ENCODE results near the gene SOX18.

Gene SOX18

DNA sequence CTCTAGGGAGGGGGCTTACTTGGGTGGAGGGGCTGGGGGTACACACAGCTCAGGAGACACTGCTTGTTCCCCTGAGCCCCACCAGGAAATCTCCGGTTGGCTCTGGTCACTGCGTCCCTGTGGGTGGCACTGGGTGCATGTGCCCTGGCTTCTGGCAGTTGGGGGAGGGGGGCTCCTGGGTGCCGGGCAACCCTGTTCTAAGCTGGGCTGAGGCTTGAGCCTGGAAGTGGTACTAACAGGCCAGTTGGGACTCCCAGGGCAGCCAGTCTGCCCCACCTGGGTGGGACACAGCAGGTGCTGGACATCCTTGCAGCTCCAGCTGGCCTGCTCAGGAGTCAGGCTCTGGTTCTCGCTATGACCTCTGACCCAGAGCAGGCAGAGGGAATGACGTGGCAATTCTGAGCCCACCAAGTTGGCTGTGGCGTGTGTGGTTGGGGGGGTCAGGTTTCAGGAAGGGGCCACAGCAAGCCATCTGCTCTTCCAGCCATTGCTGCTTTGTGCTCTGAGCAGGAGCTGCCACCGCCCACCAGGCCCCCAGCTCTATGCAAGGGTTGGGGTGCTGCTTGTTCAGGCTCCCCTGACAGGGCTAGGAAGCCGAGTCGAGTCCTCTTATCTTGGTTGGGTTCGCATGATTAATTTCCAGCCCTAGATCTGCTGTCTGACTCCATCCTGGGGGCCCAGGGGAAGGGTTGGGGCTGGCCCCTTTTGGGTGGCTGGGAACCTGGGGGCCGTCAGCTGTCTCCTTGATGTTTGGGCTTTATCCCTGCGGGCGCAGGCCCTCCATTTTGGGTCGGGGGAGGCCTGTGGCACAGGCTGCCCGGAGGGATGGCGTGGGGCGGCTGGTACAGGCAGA is 12.9 kb downstream of the SOX18 start:
- DNase-seq, result no peak

DNA sequence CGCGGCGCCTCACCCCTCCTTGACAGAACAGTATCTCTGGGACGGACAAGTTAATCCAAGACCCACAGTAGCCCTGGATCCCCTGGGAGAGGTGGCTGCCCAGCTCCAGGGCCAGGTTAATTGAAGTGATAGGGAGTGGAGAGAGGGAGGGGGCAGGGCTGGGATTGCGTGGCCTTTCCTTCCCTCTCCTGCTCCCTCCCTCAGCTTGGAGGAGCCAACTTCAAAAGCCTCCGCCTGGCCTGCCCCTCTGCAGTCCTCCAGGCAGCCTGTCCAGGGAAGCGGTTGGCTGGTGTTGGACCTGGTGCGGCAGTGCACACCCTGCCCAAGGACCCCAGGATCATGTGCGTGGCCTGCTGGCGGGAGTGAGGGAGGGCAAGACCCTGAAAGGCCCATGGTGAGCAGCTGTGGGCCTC is 13.5 kb downstream of the SOX18 start, which contains the start of gene C20orf204:
TSS of gene C20orf204 (plus strand) at position 250 of the 413 bp plus-strand sequence. CDS start at position 392, 142 bp downstream.
- DNase-seq, result no peak

DNA sequence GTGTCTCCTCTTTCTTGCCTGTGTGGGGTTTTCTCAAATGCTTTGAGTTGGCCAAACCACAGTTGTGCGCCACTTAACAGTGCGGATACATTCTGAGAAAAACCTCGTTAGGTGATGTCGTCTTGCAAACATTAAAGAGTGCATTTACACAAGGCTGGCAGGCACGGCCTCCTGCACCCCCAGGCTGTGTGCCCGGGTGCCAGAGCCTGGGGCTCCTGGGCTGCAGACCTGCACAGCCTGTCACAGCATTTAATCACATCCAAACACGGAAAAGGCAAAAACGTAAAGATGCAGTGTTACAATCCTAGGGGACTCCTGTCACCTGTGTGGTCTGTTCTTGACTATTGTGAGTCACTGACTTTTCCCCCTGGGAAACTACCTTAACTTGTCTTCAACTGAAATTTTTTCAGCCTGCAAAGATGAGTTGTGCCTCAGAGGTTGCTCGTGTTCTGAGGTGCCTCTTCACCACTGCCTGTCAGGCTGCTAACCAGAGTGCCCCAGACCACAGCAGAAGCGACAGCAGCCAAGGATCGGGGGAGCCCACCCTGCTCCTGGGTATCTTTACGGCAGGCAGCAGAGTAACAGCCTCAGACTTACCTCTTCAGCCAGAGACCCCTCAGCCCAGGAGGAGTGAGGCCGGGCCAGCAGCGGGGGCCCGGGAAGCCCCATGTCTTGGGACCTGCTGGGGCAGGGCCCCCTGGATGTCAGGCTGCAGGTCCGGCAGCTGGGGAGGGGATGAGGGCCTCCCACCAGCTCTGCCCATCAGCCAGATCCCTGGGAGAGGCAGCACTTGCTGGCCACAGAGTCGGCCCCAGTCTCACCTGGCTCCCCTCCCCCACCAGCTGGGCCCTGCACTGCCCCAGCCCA is 14.1 kb downstream of the SOX18 start:
- peak in 1 of 2 donors; percentile 47 for DNase-seq

DNA sequence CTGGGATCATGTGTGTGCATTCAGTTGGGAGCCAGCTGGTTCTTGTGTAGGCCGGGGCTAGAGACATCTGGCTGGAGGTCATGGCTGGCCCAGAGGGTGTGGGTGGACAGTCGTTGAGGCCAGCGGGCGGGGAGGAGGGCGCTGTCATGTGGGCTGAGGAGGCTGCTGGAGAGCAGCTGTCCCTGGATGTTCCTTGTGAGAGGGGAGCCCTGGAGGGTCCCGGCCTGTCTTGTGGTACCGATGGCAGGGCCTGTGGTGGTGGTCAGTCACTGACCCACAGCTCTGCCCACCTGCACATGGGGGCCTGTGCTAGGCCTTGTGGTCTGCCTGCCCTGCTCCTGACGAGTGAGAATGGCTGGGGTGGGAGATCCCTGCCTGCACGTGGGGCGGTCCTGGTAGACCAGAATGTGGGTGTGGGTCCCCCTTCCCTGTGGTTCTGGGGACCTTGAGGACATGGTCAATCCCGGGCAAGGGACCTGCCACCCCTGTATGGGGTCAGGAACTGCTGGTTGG is 15.4 kb downstream of the SOX18 start:
- no peak for DNase-seq

DNA sequence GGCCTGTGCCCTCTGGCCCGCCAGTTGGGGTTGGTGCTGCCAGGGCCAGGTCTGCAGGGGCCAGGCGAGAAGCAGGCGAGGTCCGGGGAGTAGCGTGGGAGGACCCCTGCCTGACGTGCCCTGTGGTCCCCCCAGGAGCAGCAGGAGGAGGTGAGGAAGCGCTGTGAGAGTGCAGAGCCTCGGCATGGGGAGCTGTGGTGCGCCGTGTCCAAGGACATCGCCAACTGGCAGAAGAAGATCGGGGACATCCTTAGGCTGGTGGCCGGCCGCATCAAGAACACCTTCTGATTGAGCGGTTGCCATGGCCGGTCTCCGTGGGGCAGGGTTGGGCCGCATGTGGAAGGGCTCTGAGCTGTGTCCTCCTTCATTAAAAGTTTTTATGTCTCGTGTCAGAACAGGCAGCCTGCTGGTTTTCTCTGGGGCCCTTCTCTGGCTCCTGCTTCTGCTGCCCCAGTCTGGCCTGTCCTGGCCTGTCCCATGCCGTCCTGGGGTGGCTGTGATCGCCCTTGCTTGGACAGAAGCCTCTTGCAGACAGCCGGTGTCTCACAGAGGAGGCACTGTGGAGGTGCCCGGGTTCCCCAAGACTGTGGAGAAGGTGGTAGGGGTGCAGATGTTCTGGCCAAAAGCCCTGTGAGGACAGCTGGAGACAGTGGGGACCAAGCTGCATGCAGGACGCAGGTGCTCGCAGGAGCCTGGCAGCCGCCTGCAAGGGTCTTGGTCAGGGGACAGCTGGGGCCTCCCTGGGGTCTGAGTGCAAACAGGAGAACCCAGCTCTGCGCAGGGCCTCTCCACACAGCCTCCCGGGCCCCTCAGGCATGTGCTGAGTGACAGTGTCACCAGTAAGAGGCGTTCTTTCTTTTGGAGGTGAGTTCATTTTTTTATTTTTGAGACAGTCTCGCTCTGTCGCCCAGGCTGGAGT is 16.5 kb downstream of the SOX18 start:
- no peak for DNase-seq

DNA sequence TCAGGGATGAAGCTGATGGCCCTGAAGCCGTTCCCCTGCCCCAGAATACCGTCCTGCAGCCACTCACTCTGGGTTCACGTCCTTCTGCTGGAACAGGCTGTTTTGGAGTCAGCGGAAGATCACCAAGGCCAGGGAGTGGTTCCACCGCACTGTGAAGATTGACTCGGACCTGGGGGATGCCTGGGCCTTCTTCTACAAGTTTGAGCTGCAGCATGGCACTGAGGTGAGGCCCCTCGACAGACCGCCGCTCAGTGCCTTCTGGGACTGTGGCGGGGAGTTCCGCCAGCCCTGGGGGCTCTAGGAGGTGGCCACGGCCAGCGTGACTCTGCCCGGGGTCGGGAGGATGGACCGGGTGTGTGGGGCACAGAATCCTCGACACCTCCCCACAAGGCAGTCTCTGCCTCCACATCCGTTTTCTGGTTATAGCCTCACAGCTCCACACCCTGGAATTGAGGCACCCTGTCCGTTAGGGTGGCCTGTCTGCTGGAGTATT is 17.6 kb downstream of the SOX18 start:
- no peak for DNase-seq

DNA sequence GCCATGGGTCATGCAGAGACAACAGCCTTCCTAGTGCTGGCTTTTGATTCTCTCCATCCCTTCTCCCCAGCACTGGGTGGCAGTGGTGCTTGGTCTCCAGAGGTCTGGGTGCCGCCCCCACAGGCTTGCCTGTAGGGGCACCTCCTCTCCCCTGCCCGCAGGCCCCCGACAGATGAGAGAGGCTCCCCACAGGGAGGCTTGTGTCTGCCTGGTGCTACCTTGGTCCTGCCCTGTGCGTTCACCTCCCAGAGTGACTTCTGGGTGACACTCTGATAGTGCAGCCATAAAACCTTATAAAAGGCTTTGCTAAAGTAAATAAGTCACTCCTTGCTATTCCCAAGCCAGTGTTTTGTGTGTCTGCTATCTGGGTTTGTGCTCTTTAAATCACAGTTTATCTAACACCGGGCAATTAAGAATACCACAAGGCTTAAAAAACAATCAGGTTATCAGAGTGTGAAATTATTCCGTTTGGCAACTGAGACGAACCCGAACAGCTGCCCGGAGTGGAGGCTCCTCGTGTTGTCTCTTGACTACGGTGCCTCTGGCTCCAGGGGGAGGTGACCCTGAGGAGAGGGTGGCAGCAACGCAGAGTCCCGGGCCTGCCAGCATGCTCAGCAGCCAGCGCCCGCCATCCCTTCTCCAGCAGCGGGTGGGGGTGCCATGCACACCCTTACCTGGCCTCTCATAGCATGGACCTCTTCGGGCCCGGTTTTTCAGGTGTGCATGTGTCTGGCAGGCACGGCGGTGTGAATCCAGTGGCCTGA is 18.9 kb downstream of the SOX18 start:
- DNase-seq, result no peak

DNA sequence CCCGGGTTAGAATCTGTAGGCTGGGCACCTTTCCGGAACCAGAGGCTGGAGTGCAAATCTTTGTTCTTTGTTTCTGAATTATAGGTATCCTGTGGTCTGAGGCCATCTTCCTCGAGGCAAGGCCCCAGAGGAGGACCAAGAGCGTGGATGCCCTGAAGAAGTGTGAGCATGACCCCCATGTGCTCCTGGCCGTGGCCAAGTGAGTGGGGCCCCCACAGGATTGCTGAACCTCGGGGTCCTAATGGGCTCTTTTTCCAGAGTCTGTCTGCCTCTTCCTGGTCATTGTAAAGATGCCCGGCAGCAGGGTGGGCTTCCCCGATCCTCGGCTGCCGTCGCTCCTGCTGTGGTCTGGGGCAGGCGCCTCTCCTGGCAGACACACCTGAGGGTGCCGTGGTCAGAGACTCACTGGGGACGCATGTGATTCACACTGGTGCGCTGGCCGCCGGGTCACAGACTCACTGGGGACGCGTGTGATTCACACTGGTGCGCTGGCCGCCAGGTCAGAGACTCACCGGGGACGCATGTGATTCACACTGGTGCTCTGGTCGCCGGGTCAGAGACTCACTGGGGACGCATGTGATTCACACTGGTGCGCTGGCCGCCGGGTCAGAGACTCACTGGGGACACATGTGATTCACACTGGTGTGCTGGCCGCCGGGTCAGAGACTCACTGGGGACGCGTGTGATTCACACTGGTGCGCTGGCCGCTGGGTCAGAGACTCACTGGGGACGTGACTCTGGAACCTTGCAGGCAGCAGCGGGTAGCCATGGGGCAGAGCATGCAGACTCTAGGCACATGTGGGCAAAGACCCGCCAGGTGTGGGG is 19.9 kb downstream of the SOX18 start:
- DNase-seq, result no peak

DNA sequence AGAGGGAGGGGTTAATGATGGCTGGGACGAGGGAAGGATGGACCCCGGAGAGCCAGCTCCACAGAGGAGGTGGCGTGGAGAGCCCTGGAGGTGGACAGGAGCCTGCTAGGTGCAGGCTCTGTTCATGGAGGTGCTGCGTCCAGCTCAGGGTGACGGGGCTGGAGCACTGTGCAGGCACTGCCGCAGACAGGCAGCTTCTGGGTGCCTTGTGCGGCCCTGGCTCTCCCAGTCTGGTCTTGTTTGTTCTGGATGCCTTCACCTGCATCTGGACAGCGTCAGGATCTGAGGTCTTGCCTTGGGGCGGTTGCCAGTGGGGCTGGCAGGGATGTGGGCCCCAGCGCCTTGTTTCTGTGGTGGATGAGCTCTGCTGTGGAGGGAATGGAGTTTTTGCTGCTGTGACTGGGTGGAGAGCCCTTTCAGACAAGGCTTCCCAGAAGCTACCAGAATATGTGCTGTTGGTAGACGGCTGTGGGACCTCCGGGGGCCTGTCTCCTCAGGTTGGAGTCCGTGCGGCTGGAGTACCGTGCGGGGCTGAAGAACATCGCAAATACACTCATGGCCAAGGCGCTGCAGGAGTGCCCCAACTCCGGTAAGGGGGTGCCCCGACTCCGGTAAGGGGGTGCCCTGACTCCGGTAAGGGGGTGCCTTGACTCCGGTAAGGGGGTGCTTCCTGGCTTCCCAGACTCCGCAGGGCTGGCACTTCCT is 21.3 kb downstream of the SOX18 start:
- no peak for DNase-seq

DNA sequence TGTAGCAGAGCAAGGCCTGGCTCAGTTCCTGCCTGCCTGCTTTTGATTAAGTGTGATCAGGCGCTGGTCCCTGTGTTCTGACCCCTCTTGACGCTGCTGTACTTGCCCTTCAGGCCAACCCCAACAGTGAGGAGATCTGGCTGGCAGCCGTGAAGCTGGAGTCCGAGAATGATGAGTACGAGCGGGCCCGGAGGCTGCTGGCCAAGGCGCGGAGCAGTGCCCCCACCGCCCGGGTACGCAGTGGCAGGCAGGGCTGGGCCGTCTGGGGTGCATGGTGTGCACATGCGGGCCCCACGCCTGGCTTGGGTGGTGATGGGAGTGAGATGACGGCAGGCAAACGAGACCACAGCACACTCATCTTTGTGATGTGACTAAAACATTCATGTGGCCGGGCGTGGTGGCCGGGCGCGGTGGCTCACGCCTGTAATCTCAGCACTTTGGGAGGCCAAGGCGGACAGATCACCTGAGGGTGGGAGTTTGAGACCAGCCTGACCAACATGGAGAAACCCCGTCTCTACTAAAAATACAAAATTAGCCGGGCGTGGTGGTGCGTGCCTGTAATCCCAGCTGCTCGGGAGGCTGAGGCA is 23.5 kb downstream of the SOX18 start:
- no peak for DNase-seq

DNA sequence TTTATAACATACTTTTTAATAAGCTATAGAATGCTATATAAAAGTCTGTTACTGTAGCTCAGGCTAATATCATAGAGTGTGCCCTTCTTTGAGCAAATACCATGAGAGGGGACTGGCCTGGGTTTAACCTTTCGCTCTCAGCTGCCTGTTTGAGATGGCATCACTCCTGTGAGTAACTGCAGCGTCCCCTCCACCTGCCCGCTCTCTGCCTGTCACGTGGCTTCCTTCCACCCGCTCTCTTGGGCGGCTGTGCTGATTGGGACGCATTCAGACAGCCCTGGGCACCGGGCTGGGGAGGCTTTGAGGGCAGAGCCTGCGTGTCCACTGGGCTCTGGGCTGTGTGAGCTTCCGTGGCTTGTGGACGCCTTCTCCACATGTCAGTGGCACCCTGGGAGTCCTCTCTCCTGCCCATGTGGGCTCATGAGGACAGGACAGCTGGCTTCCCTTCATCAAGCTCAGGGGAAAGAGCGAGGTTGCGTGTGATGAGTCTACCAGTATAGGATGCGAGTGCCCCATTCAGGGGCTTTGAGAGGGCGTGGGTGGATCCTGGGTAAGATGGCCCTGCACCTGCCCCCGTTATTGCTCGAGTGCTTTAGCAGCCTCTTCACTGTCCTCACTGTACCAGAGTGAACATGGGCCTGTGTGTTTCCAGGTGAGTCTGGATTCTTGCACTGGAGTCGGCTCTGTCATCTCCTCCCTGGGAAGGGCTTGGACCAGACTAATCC is 24.2 kb downstream of the SOX18 start:
- no peak for DNase-seq

DNA sequence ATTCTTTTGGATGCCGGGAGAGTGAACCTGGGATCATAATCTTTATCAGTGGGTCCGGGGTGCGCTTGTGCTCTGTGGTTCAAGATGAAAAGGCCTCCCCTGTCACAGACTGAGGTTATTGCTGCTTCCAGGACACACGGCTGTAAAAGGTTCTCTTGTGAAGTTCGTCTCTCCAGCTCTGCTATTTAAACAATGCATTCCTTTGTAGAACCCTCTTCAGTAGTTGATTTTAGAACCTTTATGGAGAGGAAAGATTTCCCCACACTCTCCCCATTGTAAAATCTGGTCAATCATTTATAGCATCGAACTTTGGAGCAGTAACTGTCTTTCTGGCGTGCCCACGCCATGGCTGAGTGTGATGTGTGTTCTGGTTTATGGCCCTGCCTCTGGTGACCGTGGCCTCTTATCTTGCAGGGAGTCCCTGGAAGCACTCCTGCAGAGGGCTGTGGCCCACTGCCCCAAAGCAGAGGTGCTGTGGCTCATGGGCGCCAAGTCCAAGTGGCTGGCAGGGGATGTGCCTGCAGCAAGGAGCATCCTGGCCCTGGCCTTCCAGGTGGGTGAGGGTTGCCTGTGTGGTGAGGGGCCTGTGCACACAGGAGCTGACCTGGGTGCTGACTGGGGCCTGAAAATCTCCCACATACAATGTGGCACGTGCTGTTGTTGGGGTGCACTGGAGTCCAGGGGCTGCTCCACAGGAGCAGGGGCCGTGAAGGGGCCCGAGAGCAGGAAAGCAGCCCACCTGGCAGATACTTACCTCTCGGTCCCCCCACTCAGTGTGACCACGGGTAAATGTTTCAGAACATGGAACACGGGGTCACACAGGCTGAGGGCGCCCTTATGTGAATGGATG is 25.1 kb downstream of the SOX18 start:
- no peak for DNase-seq

DNA sequence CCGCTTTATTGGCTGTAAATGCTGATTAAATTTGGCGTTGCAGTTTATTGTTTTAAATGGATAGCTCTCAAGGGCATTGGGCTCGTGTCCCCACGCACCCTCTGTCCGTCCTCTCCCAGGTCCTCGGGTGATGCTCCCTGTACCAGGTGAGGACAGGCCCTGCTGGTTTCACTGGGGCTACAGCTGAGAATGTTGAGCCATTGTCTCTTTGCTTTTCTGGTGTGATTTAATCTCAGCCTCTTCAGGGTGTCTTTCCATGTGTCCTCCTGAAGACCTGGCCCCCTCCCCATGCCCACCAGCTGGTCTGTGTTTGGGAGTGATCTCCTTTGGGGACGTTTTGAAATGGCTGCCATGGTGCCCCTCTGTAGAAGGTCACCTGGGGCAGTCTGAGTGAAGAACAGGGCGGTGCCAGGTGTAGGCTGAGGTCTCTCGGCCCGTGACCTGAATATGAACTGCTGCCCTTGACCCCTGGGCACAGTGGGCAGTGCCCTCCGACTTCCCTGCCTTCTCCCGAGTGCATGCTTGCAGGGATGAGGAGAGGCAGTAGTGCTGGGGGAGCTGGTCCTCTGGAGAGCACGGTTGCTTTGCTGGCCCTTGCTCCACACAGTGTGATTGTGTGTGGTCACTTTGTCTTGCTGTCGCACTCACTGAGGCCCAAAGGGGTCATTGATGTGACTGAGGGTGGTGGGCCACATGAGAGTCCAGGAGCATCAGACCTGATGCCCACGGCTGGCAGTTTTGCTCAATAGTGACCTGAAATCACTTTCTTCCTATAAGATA is 25.9 kb downstream of the SOX18 start:
- DNase-seq, result no peak

DNA sequence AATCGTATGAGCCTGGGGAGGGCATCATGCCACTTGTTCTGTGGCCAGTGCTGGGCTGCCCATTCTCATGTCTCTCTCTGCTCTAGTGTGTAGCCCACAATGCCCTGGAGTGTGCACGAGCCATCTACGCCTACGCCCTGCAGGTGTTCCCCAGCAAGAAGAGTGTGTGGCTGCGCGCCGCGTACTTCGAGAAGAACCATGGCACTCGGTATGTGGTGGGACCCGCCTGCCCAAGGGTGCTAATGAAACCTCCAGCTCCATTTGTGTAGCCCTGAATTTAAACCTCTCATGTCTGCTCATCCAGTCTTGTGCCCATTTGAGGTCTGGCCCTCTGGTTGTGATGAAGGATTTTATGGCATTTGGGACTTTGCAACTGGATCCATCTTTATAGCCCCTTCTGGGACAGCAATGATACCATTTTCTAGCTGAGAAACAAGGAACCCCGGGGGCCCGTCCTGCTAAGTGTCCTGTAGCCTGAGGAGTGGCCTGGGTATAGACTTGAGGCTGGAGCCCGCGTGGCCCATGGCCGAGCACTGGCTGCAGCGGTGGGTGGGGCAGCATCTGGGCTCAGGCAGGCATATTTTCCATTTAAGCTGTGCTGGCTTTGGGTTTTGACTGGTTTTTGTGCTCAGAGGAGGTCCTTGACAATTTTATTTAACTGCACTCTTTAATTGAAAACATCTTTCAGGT is 26.6 kb downstream of the SOX18 start:
- DNase-seq, result no peak

DNA sequence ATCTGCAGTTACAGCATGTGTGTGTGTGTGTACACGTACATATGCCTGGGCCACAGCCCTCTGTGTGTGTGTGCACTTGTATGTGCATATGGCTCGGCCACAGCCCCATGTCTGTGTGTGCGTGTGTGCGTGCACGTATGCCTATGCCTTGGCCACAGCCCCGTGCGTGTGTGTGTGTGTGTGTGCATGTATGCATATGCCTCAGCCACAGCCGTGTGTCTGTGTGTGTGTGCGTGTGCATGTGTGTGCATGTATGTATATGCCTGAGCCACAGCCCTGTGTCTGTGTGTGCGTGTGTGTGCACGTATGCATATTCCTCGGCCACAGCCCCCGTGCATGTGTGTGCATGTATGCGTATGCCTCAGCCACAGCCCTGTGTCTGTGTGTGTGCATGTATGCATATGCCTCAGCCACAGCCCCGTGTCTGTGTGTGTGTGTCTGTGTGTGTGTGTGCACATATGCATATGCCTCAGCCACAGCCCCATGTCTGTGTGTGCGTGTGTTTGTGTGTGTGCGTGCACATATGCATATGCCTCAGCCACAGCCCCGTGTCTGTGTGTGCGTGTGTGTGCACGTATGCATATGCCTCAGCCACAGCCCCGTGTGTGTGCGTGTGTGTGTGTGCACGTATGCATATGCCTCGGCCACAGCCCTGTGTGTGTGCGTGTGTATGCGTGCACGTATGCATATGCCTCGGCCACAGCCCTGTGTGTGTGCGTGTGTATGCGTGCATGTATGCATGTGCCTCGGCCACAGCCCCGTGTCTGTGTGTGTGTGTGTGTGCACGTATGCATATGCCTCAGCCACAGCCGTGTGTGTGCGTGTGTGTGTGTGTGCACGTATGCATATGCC is 28.1 kb downstream of the SOX18 start:
- DNase-seq, result no peak

Data from CD4-positive, alpha-beta T cell treated with Interferon alpha-2 for 1 hour (primary cell).